ENCODE measurements around the gene TMPRSS9.
"Not testable (repeated sequence)": the region's sequence is repeated elsewhere in the genome, so short reads cannot be mapped to it uniquely, and the experiment has no call there.

The TMPRSS9 gene

GRCh38 chr19:2394442-2395292 is 34.6 kb downstream of the TMPRSS9 start:
- DNase-seq = no peak

- not testable (repeated sequence) for DNase-seq
These were observed 35.3 kb downstream of the TMPRSS9 start for GRCh38 chr19:2395293-2395829.

- not testable (repeated sequence) for DNase-seq
These were observed 37.1 kb downstream of the TMPRSS9 start for GRCh38 chr19:2397173-2397572.

GRCh38 chr19:2398735-2399305 is 38.8 kb downstream of the TMPRSS9 start:
- no peak for DNase-seq

GRCh38 chr19:2399582-2399981 is 39.5 kb downstream of the TMPRSS9 start:
- DNase-seq = no peak

GRCh38 chr19:2408247-2408646 is 48.2 kb downstream of the TMPRSS9 start:
- DNase-seq = no peak

- no peak for DNase-seq
These were observed 49.4 kb downstream of the TMPRSS9 start for GRCh38 chr19:2409352-2409912.

GRCh38 chr19:2410023-2410422 is 50.0 kb downstream of the TMPRSS9 start:
- no peak for DNase-seq

GRCh38 chr19:2411709-2412108 is 51.6 kb downstream of the TMPRSS9 start:
- no peak for DNase-seq

- DNase-seq = no peak
These were observed 52.4 kb downstream of the TMPRSS9 start for GRCh38 chr19:2412449-2412848.

GRCh38 chr19:2413159-2413558 is 53.1 kb downstream of the TMPRSS9 start:
- no peak for DNase-seq

GRCh38 chr19:2413629-2414028 is 53.6 kb downstream of the TMPRSS9 start:
- no peak for DNase-seq

GRCh38 chr19:2415281-2415972 is 55.4 kb downstream of the TMPRSS9 start:
- DNase-seq = no peak

GRCh38 chr19:2415973-2416319 is 55.9 kb downstream of the TMPRSS9 start:
- DNase-seq = no peak

GRCh38 chr19:2416321-2417097 is 56.4 kb downstream of the TMPRSS9 start:
- DNase-seq = no peak

GRCh38 chr19:2417436-2417835 is 57.4 kb downstream of the TMPRSS9 start:
- DNase-seq = not testable (repeated sequence)

- no peak for DNase-seq
These were observed 57.9 kb downstream of the TMPRSS9 start for GRCh38 chr19:2417881-2418406.

GRCh38 chr19:2419754-2420153 is 59.7 kb downstream of the TMPRSS9 start:
- DNase-seq = no peak

GRCh38 chr19:2420490-2420889 is 60.4 kb downstream of the TMPRSS9 start:
- no peak for DNase-seq

GRCh38 chr19:2421581-2422306 is 61.7 kb downstream of the TMPRSS9 start:
- DNase-seq = no peak
